Right lobe of liver (tissue), 4 donors: ENCODE data around the gene CBL.

Experiments
- POLR2A ChIP-seq: fragments of 450-650 bp; IDR thresholded peaks from one replicate; pipeline ENCODE4 v1.6.1; 2017; ENCODE audit warnings: antibody characterized with exemption, mild to moderate bottlenecking
- TF ChIP-seq, protein P1 (sequence below), 4 donors: fragments of 200-600 bp in 3 of 4; fragments of 450-650 bp in 1 of 4; IDR thresholded peaks; one replicate each; pipeline versions ENCODE4 v1.5.1 to v1.8.0; 2016 to 2022; ENCODE audit warnings: antibody characterized with exemption in 4 of 4, mild to moderate bottlenecking in 2 of 4
- donor health status: DM: no; HTN: no; CAD: no.
- donor health status: DM: no; HTN: no; CAD: no.
- donor health status: DM: no; HTN: yes; CAD: no.

- TF ChIP-seq, protein P1, sequence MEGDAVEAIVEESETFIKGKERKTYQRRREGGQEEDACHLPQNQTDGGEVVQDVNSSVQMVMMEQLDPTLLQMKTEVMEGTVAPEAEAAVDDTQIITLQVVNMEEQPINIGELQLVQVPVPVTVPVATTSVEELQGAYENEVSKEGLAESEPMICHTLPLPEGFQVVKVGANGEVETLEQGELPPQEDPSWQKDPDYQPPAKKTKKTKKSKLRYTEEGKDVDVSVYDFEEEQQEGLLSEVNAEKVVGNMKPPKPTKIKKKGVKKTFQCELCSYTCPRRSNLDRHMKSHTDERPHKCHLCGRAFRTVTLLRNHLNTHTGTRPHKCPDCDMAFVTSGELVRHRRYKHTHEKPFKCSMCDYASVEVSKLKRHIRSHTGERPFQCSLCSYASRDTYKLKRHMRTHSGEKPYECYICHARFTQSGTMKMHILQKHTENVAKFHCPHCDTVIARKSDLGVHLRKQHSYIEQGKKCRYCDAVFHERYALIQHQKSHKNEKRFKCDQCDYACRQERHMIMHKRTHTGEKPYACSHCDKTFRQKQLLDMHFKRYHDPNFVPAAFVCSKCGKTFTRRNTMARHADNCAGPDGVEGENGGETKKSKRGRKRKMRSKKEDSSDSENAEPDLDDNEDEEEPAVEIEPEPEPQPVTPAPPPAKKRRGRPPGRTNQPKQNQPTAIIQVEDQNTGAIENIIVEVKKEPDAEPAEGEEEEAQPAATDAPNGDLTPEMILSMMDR (IDR thresholded peaks at IDR 0.05), result no peak
- no peak for TF ChIP-seq POLR2A
Observed at GRCh38 chr11:119319700-119320239, 113.6 kb downstream of the CBL start.
